Trophoblast cell (in vitro differentiated cells and primary cell): ENCODE results near the gene ATP6V0A4.

ENCODE experiments used
- DNase-seq, 2 donors: peaks; one replicate each; pipeline ENCODE4 v3.0.0-alpha.2; 2016
- H2AFZ ChIP-seq: 2 replicates; pipeline ENCODE4 v1.6.1; 2013; ENCODE audit warnings: low read length, moderate library complexity, mild to moderate bottlenecking; ENCODE audit not compliant: insufficient read depth, poor library complexity
- H2AK5ac ChIP-seq: 2 replicates; pipeline ENCODE4 v1.6.1; 2013; ENCODE audit warnings: mild to moderate bottlenecking, low read length
- H2BK120ac ChIP-seq: 2 replicates; pipeline ENCODE4 v1.6.1; 2013; ENCODE audit warnings: low read length, mild to moderate bottlenecking, moderate library complexity; ENCODE audit not compliant: insufficient read depth, poor library complexity
- H2BK12ac ChIP-seq: 2 replicates; pipeline ENCODE4 v1.6.1; 2013; ENCODE audit warnings: mild to moderate bottlenecking, low read length, moderate library complexity
- H2BK5ac ChIP-seq: 2 replicates; pipeline ENCODE4 v1.6.1; 2013; ENCODE audit warnings: low read length, low read depth, moderate library complexity, mild to moderate bottlenecking; ENCODE audit not compliant: poor library complexity
- H3K14ac ChIP-seq: 2 replicates; pipeline ENCODE4 v1.6.1; 2013; ENCODE audit warnings: mild to moderate bottlenecking, low read length
- H3K18ac ChIP-seq: 2 replicates; pipeline ENCODE4 v1.6.1; 2013; ENCODE audit warnings: mild to moderate bottlenecking, low read length
- H3K23ac ChIP-seq: 2 replicates; pipeline ENCODE4 v1.6.1; 2013; ENCODE audit warnings: low read length
- H3K27ac ChIP-seq: 2 replicates; pipeline ENCODE4 v1.5.1; 2013; ENCODE audit warnings: low read depth, mild to moderate bottlenecking, inconsistent platforms, low read length, moderate library complexity
- H3K27me3 ChIP-seq: 2 replicates; pipeline ENCODE4 v1.6.1; 2013; ENCODE audit warnings: inconsistent platforms, mild to moderate bottlenecking, low read length, moderate library complexity; ENCODE audit not compliant: insufficient read depth
- H3K36me3 ChIP-seq, 2 experiments: 1 replicate in 1 of 2; 2 replicates in 1 of 2; pipeline ENCODE4 v1.6.1; 2013; ENCODE audit warnings: low read length in 2 of 2, mild to moderate bottlenecking in 2 of 2, moderate library complexity in 1 of 2; ENCODE audit not compliant: insufficient read depth in 2 of 2, control insufficient read depth in 1 of 2
- H3K4ac ChIP-seq: 2 replicates; pipeline ENCODE4 v1.6.1; 2013; ENCODE audit warnings: low read depth, mild to moderate bottlenecking, low read length, moderate library complexity
- H3K4me1 ChIP-seq, 2 experiments: 1 replicate in 1 of 2; 2 replicates in 1 of 2; pipeline ENCODE4 v1.6.1; 2013; ENCODE audit warnings: low read length in 2 of 2, mild to moderate bottlenecking in 2 of 2, moderate library complexity in 1 of 2; ENCODE audit not compliant: insufficient read depth in 2 of 2, control insufficient read depth in 1 of 2
- H3K4me2 ChIP-seq: 2 replicates; pipeline ENCODE4 v1.6.1; 2013; ENCODE audit warnings: inconsistent platforms, mild to moderate bottlenecking, low read length, moderate library complexity
- H3K4me3 ChIP-seq: 2 replicates; pipeline ENCODE4 v1.5.1; 2013; ENCODE audit warnings: mild to moderate bottlenecking, low read depth, low read length, inconsistent platforms
- H3K79me1 ChIP-seq: one replicate; pipeline ENCODE4 v1.6.1; 2013; ENCODE audit warnings: low read length
- H3K79me2 ChIP-seq: 2 replicates; pipeline ENCODE4 v1.6.1; 2013; ENCODE audit warnings: low read length, mild to moderate bottlenecking; ENCODE audit not compliant: control insufficient read depth, insufficient read depth, poor library complexity
- H3K9ac ChIP-seq: 2 replicates; pipeline ENCODE4 v1.6.1; 2013; ENCODE audit warnings: mild to moderate bottlenecking, low read length
- H3K9me3 ChIP-seq: 2 replicates; pipeline ENCODE4 v1.6.1; 2013; ENCODE audit warnings: low read depth, mild to moderate bottlenecking, control low read depth, inconsistent platforms, low read length; ENCODE audit not compliant: insufficient read depth
- H4K12ac ChIP-seq: 2 replicates; pipeline ENCODE4 v1.6.1; 2013; ENCODE audit warnings: low read depth, mild to moderate bottlenecking, low read length, moderate library complexity
- H4K8ac ChIP-seq: 2 replicates; pipeline ENCODE4 v1.6.1; 2013; ENCODE audit warnings: low read depth, mild to moderate bottlenecking, low read length, moderate library complexity
- H4K91ac ChIP-seq: one replicate; pipeline ENCODE4 v1.6.1; 2013; ENCODE audit warnings: low read depth, mild to moderate bottlenecking, low read length, moderate library complexity
- WGBS: extraction: QIAGEN DNeasy Blood & Tissue Kit; methylation state at CpG from one replicate; pipeline ENCODE4 v1.1.7; 2013; ENCODE audit warnings: missing lambda C conversion rate; ENCODE audit not compliant: insufficient read length, insufficient coverage; ENCODE audit errors: extremely low coverage; 5-methylcytosine and 5-hydroxymethylcytosine counted together

ATP6V0A4 gene

GRCh38 chr7:138712652-138713051 is 85.3 kb downstream of the ATP6V0A4 start:
- no peak overlapping the region for H3K18ac ChIP-seq
- H4K91ac ChIP-seq: peak overlapping the region; percentile 34
- H2AK5ac ChIP-seq: peak overlapping the region; percentile 7
- no peak overlapping the region for H2BK120ac ChIP-seq
- H3K9me3 ChIP-seq: no peaks in the 10 kb centered on the region
- H3K14ac ChIP-seq: no peak overlapping the region
- no CpG with 5 or more reads among the region's 9 CpGs for WGBS
- H2BK12ac ChIP-seq: peak overlapping the region; percentile 1
- H3K79me1 ChIP-seq: peaks cover 8% of the 10 kb centered on the region
- no peak overlapping the region for H3K4me2 ChIP-seq
- H3K23ac ChIP-seq: no peak overlapping the region
- H3K36me3 ChIP-seq: no peaks in the 10 kb centered on the region
- no peak overlapping the region for H3K9ac ChIP-seq
- no peaks in the 10 kb centered on the region for H3K27me3 ChIP-seq
- H3K4me1 ChIP-seq: peaks cover 4 to 8% of the 10 kb centered on the region in 2 experiments
- H3K27ac ChIP-seq: no peak overlapping the region
- no peak overlapping the region for H4K8ac ChIP-seq
- H2BK5ac ChIP-seq: no peak overlapping the region
- H3K4me3 ChIP-seq: no peak overlapping the region
- no peak overlapping the region for H4K12ac ChIP-seq
- no peak for DNase-seq
- no peaks in the 10 kb centered on the region for H3K79me2 ChIP-seq
- no peak overlapping the region for H2AFZ ChIP-seq
- H3K4ac ChIP-seq: no peak overlapping the region

- H2BK12ac ChIP-seq: peak overlapping the region; percentile 60
- no peak overlapping the region for H2AFZ ChIP-seq
- peak overlapping the region; percentile 21 for H3K27ac ChIP-seq
- peak overlapping the region; percentile 66 for H2BK5ac ChIP-seq
- H4K8ac ChIP-seq: peak overlapping the region; percentile 12
- WGBS: no CpG with 5 or more reads among the region's 15 CpGs
- H3K27me3 ChIP-seq: no peaks in the 10 kb centered on the region
- H3K9ac ChIP-seq: no peak overlapping the region
- H3K4me1 ChIP-seq: peaks cover 4 to 8% of the 10 kb centered on the region in 2 experiments
- no peaks in the 10 kb centered on the region for H3K36me3 ChIP-seq
- no peaks in the 10 kb centered on the region for H3K79me2 ChIP-seq
- no peak overlapping the region for H3K23ac ChIP-seq
- no peak overlapping the region for H3K4me2 ChIP-seq
- no peak overlapping the region for H2AK5ac ChIP-seq
- H3K18ac ChIP-seq: no peak overlapping the region
- H3K9me3 ChIP-seq: no peaks in the 10 kb centered on the region
- peak overlapping the region; percentile 74 for H4K91ac ChIP-seq
- H3K4me3 ChIP-seq: no peak overlapping the region
- H3K79me1 ChIP-seq: peaks cover 8% of the 10 kb centered on the region
- no peak overlapping the region for H4K12ac ChIP-seq
- peak overlapping the region; percentile 17 for H3K14ac ChIP-seq
- H3K4ac ChIP-seq: no peak overlapping the region
- peak overlapping the region; percentile 69 for H2BK120ac ChIP-seq
- peak; percentile 14 to 32 for DNase-seq
Measured at GRCh38 chr7:138710536-138711385, 87.2 kb downstream of the ATP6V0A4 start.

DNA sequence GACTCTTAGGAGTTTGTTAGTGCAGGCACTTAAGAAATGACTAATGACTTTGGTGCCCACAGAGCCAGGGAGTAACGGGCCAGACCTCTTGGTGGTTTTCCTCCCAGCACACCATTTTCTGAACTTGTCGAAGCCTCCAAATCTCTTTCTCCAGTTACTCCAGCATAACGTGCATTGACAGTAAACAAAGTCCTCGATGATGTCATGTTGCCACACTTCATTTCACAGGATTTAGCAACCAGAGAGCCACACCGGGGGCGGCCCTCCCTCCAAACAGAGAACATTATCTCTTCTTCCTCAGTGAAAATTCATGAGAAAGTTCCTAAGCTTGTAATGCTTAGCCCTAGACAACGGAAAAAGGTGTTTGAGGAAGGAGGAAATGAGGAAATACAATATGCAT is 92.8 kb downstream of the ATP6V0A4 start:
- H2BK120ac ChIP-seq: no peak overlapping the region
- H3K79me2 ChIP-seq: no peaks in the 10 kb centered on the region
- no peaks in the 10 kb centered on the region for H3K79me1 ChIP-seq
- no peak overlapping the region for H2AK5ac ChIP-seq
- DNase-seq: no peak
- H3K18ac ChIP-seq: no peak overlapping the region
- no peak overlapping the region for H3K4me2 ChIP-seq
- H4K8ac ChIP-seq: peak overlapping the region; percentile 16
- no peak overlapping the region for H3K14ac ChIP-seq
- H2BK12ac ChIP-seq: no peak overlapping the region
- no peaks in the 10 kb centered on the region for H3K9me3 ChIP-seq
- H4K91ac ChIP-seq: no peak overlapping the region
- peak overlapping the region; percentile 70 for H3K4ac ChIP-seq
- H3K4me1 ChIP-seq: peaks cover 0 to 2% of the 10 kb centered on the region in 2 experiments
- no peak overlapping the region for H3K9ac ChIP-seq
- H3K36me3 ChIP-seq: no peaks in the 10 kb centered on the region
- H2BK5ac ChIP-seq: no peak overlapping the region
- no CpG with 5 or more reads among the region's 7 CpGs for WGBS
- no peak overlapping the region for H4K12ac ChIP-seq
- no peak overlapping the region for H2AFZ ChIP-seq
- H3K27me3 ChIP-seq: no peaks in the 10 kb centered on the region
- no peak overlapping the region for H3K23ac ChIP-seq
- no peak overlapping the region for H3K4me3 ChIP-seq
- no peak overlapping the region for H3K27ac ChIP-seq

DNA sequence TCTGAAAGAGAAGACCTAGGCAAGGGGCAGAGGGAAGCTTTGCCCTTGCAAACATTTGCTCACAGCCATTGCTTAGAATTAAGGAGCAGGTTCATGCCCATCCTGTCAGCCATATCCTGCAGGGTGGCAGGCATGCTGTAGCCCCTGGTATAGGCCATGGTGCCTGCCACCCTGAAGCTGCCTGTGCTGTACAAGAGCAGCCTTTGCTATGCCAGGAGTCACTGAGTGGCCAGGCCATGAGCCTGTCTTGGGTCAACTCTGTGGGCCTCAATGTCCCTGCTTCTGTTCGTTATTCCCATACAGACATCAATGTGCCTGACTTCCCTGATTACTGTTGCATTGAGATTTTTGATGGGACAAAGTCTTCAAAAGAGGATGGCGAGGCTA is 96.5 kb downstream of the ATP6V0A4 start:
- H3K18ac ChIP-seq: no peak overlapping the region
- H3K23ac ChIP-seq: no peak overlapping the region
- no peaks in the 10 kb centered on the region for H3K4me1 ChIP-seq
- H3K79me1 ChIP-seq: no peaks in the 10 kb centered on the region
- no peak for DNase-seq
- no peak overlapping the region for H3K4me2 ChIP-seq
- no peak overlapping the region for H3K4ac ChIP-seq
- H2AFZ ChIP-seq: no peak overlapping the region
- H3K9ac ChIP-seq: no peak overlapping the region
- H2BK12ac ChIP-seq: no peak overlapping the region
- H2BK120ac ChIP-seq: no peak overlapping the region
- H3K27me3 ChIP-seq: no peaks in the 10 kb centered on the region
- H3K4me3 ChIP-seq: no peak overlapping the region
- no peak overlapping the region for H3K14ac ChIP-seq
- no peak overlapping the region for H4K8ac ChIP-seq
- H3K36me3 ChIP-seq: no peaks in the 10 kb centered on the region
- no peak overlapping the region for H3K27ac ChIP-seq
- WGBS: no CpG with 5 or more reads among the region's 2 CpGs
- H4K12ac ChIP-seq: no peak overlapping the region
- H3K79me2 ChIP-seq: no peaks in the 10 kb centered on the region
- H2AK5ac ChIP-seq: no peak overlapping the region
- no peaks in the 10 kb centered on the region for H3K9me3 ChIP-seq
- no peak overlapping the region for H4K91ac ChIP-seq
- H2BK5ac ChIP-seq: no peak overlapping the region
